Adrenal gland (tissue), 12 donors: ENCODE measurements around the gene TRIM47. TPM values are rescaled to one million over a fixed set of nuclear protein-coding genes. Genes with fewer than 3 reads are reported as not detected.

ENCODE experiments used
- DNase-seq, 7 donors: peaks; one replicate each; pipeline ENCODE4 v3.0.0-alpha.2; 2019 to 2020
- H3K27ac ChIP-seq, 5 donors: fragments of 200-600 bp; sonication (generic) in 4 of 5; 1 replicate in 3 of 5; 2 replicates in 2 of 5; pipeline versions ENCODE4 v1.5.1 to v1.8.0; 2016 to 2020; ENCODE audit warnings: mild to moderate bottlenecking in 1 of 5
- H3K27me3 ChIP-seq: fragments of 200-600 bp; 2 replicates; pipeline ENCODE4 v1.8.0; 2021
- H3K36me3 ChIP-seq, 2 donors: fragments of 200-600 bp; replicated peaks in 1 of 2; 1 replicate in 1 of 2; 2 replicates in 1 of 2; pipeline versions ENCODE4 v1.5.1 to v1.8.0; 2018 to 2022
- H3K4me1 ChIP-seq, 2 donors: fragments of 200-600 bp; replicated peaks in 1 of 2; 1 replicate in 1 of 2; 2 replicates in 1 of 2; pipeline versions ENCODE4 v1.5.1 to v1.8.0; 2018 to 2021
- H3K4me3 ChIP-seq, 4 donors: fragments of 200-600 bp; sonication (generic) in 3 of 4; one replicate each; pipeline ENCODE4 v1.5.1; 2016 to 2018
- H3K9me3 ChIP-seq, 3 donors: fragments of 200-600 bp; sonication (generic) in 1 of 3; replicated peaks in 1 of 3; 1 replicate in 2 of 3; 2 replicates in 1 of 3; pipeline versions ENCODE4 v1.5.1 to v1.8.0; 2016 to 2021
- CTCF ChIP-seq, 6 experiments: fragments of 450-650 bp in 4 of 6; fragments of 200-600 bp in 2 of 6; sonication (generic) in 1 of 6; IDR thresholded peaks; 1 replicate in 5 of 6; 2 replicates in 1 of 6; pipeline versions ENCODE4 v1.5.1 to v1.8.0; 2016 to 2021; ENCODE audit warnings: antibody characterized with exemption in 6 of 6, mild to moderate bottlenecking in 2 of 6, moderate library complexity in 1 of 6
- POLR2A ChIP-seq, 2 donors: fragments of 450-650 bp; IDR thresholded peaks; one replicate each; pipeline ENCODE4 v1.6.1; 2017; ENCODE audit warnings: antibody characterized with exemption in 2 of 2, mild to moderate bottlenecking in 2 of 2, moderate library complexity in 1 of 2
- WGBS, 4 donors: extraction: QIAGEN DNeasy Blood & Tissue Kit in 2 of 4; methylation state at CpG; one replicate each; pipeline versions ENCODE4 v1.1.5 to v1.1.7; 2013 to 2017; 5-methylcytosine and 5-hydroxymethylcytosine counted together
- intact Hi-C, 2 donors: fragments of 100-400 bp; cut with DNase I; formaldehyde crosslinking; loops; one replicate each; pipeline versions ENCODE4 v1.14.1 to v1.15.0; 2022 to 2023
- polyA plus RNA-seq, 3 donors: library from polyadenylated mRNA; stranded (reverse); fragments of 200-250 nt in 2 of 3; fragments of 350-450 nt in 1 of 3; fragmentation: Illumina TruSeq in 1 of 3; extraction: RNeasy Lipid Tissue Mini Kit (QIAGEN cat#74804) in 1 of 3; gene quantifications; one replicate each; pipeline ENCODE4 v1.2.3, GENCODE V29; 2013 to 2014
- total RNA-seq, 9 donors: library from RNA; depleted of rRNA in 4 of 9; stranded (reverse); fragments of >200 nt in 4 of 9; fragments of 120-200 nt in 1 of 9; fragmentation: NEBNext Ultra II Directional in 1 of 9; extraction: Animal tissue kit (Norgen Biotek cat#: 25700) in 1 of 9; gene quantifications; one replicate each; pipeline versions ENCODE4 v1.1.0 to v1.2.4, GENCODE V29; 2013 to 2023
- donor health status: healthy with polysubstance abuse.
- donor health status: Bipolar disorder and iron deficiency.
- donor health status: DM: yes; HTN: yes; CAD: no.
- donor health status: DM: no; HTN: no; CAD: no.
- donor health status: DM: no; HTN: no; CAD: no.
- donor health status: DM: yes; HTN: yes; CAD: no.

The TRIM47 gene
- total and polyA plus RNA-seq, 12 donors: 2.8 to 66.1 (median 24.5) TPM

- TF ChIP-seq POLR2A (IDR thresholded peaks at IDR 0.05) (no peak), CTCF (IDR thresholded peaks at IDR 0.05) (no peak)
- Histone ChIP-seq H3K27me3 (no peaks in the 10 kb centered on the region), H3K4me1 (no peaks in the 10 kb centered on the region), H3K27ac (no peak overlapping the region), H3K36me3 (peaks cover 0 to 16% of the 10 kb centered on the region in 2 donors), H3K9me3 (no peaks in the 10 kb centered on the region), H3K4me3 (no peak overlapping the region)
- no peak for DNase-seq
- intact Hi-C loops: no loop called here
- 75 to 88% (median 76%) methylated on average over 8 to 24 of the region's 24 CpGs for WGBS, 4 donors
These were observed 43.3 kb downstream of the TRIM47 start for GRCh38 chr17:75834928-75835653.

- TF ChIP-seq POLR2A (IDR thresholded peaks at IDR 0.05) (no peak), CTCF (IDR thresholded peaks at IDR 0.05) (no peak)
- Histone ChIP-seq H3K36me3 (peaks cover 0 to 16% of the 10 kb centered on the region in 2 donors), H3K4me1 (no peaks in the 10 kb centered on the region), H3K9me3 (no peaks in the 10 kb centered on the region), H3K4me3 (no peak overlapping the region), H3K27ac (no peak overlapping the region), H3K27me3 (no peaks in the 10 kb centered on the region)
- DNase-seq: no peak
- intact Hi-C loops: no loop called here
- WGBS, 4 donors: 93 to 98% (median 95%) methylated on average over 19 to 25 of the region's 25 CpGs
These were observed 44.0 kb downstream of the TRIM47 start for GRCh38 chr17:75834279-75834920.

GRCh38 chr17:75832652-75833400 is 45.6 kb downstream of the TRIM47 start:
- Histone ChIP-seq H3K27ac (peak overlapping the region in 2 of 5 donors; percentile 69 to 71), H3K9me3 (no peaks in the 10 kb centered on the region), H3K36me3 (peaks cover 0 to 16% of the 10 kb centered on the region in 2 donors), H3K27me3 (no peaks in the 10 kb centered on the region), H3K4me1 (peaks cover 2 to 6% of the 10 kb centered on the region in 2 donors), H3K4me3 (no peak overlapping the region)
- intact Hi-C loops: no loop called here
- 56 to 70% (median 63%) methylated on average over 10 to 20 of the region's 20 CpGs for whole genome bisulfite sequencing, 4 donors
- no peak for TF ChIP-seq POLR2A (IDR thresholded peaks at IDR 0.05)
- no peak for TF ChIP-seq CTCF (IDR thresholded peaks at IDR 0.05)
- no peak for DNase-seq

GRCh38 chr17:75832164-75832651 is 46.2 kb downstream of the TRIM47 start:
- H3K9me3 ChIP-seq: no peaks in the 10 kb centered on the region
- no peak overlapping the region for H3K4me3 ChIP-seq
- peak overlapping the region in 2 of 5 donors; percentile 69 to 71 for H3K27ac ChIP-seq
- no peaks in the 10 kb centered on the region for H3K27me3 ChIP-seq
- WGBS, 4 donors: 78 to 80% (median 79%) methylated on average over 7 to 10 of the region's 10 CpGs
- TF ChIP-seq CTCF (IDR thresholded peaks at IDR 0.05) (no peak), POLR2A (IDR thresholded peaks at IDR 0.05) (no peak)
- H3K36me3 ChIP-seq: peaks cover 0 to 16% of the 10 kb centered on the region in 2 donors
- peak in 3 of 7 donors; percentile 39 to 84 (median 42) for DNase-seq
- peaks cover 8 to 12% of the 10 kb centered on the region in 2 donors for H3K4me1 ChIP-seq
- intact Hi-C loops: no loop called here
